Endometrial microvascular endothelial cells (primary cell): ENCODE results near the gene KREMEN2. TPM values are rescaled to one million over a fixed set of nuclear protein-coding genes. Genes with fewer than 3 reads are reported as not detected.
"Not testable (repeated sequence)": the region's sequence is repeated elsewhere in the genome, so short reads cannot be mapped to it uniquely, and the experiment has no call there.

ENCODE experiments used
- in situ Hi-C: cut with HindIII; loops from 2 replicates; pipeline ENCODE4 v1.10.0; 2017; ENCODE audit warnings: low sequenced_read_pairs, low pct_unique_long_range_greater_than_20kb; ENCODE audit errors: inconsistent ontology term
- total RNA-seq: library from RNA; depleted of rRNA; stranded (reverse); fragments of >200 nt; gene quantifications from one replicate; pipeline ENCODE4 v1.2.3, GENCODE V29; 2015; ENCODE audit errors: inconsistent ontology term

KREMEN2 gene, protein sequence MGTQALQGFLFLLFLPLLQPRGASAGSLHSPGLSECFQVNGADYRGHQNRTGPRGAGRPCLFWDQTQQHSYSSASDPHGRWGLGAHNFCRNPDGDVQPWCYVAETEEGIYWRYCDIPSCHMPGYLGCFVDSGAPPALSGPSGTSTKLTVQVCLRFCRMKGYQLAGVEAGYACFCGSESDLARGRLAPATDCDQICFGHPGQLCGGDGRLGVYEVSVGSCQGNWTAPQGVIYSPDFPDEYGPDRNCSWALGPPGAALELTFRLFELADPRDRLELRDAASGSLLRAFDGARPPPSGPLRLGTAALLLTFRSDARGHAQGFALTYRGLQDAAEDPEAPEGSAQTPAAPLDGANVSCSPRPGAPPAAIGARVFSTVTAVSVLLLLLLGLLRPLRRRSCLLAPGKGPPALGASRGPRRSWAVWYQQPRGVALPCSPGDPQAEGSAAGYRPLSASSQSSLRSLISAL
- not detected for total RNA-seq

DNA sequence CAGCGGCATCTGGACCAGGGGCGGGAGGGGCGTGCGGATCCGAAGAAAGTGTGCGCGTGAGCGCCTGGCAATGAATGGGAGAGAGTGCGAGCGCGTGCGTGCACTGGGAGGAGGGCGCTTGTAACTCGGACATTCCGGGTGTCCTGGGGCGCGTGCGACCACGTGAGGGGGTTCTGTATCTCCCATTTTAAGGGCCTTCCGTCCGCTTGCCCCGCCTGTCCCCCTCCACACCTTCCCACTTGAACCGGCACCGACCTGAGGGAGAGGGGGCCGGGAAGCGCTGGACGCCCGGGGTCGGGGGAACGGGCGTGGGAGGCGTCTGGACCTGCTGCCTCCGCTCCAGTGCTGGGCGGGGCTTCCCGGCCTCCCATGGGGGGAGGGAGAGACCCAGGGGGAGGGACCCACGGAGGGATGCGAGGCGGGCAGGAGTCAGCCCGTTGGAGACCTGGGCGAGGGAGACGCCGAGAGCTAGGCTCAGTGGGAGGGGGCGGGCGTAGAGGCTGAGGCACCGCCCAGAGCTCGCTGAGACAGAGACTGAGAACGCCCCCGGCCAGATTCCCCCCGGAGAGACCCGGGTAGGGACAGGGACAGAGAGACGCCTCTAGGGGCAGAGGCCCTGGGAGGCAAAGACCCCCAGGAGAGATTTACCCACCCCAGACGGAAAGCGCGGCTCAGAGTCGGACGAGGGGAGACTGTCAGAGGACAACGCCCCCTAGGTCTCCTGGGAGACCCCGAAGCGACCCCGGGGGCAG is at the start of gene KREMEN2:
KREMEN2 (plus strand) TSS at position 553 of the 752 bp plus-strand sequence. CDS start 246 bp downstream, outside the sequence.
- in situ Hi-C loops = no loop called here

DNA sequence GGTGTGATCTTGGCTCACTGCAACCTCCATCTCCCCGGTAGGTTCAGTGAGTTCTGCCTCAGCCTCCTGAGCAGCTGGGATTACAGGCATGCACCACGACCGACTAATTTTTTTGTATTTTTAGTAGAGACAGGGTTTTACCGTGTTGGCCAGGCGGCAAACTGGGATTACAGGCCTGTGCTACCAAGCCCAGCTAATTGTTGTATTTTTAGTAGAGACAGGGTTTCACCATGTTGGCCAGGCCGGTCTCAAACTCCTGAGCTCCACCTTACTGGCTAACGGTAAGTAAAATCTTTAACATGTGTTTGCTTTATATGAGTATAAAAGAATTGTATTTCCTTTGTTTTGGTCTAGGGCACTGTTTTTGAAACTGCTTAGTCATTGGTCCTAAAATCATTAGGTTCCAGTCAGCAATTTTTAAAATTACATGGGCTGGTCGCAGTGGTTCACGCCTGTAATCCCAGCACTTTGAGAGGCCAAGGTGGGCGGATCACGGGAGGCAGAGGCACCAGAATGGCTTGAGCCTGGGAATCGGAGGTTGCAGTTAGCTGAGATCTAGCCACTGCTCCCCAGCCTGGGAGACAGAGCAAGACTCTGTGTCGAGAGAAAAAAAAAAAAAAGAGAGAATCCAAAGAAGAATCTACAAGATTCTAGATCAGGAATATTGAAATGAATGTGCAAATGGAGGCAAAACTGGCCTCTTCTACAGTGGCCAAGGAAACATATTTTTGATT is 48.7 kb upstream of the KREMEN2 start:
- in situ Hi-C loops = no loop called here

DNA sequence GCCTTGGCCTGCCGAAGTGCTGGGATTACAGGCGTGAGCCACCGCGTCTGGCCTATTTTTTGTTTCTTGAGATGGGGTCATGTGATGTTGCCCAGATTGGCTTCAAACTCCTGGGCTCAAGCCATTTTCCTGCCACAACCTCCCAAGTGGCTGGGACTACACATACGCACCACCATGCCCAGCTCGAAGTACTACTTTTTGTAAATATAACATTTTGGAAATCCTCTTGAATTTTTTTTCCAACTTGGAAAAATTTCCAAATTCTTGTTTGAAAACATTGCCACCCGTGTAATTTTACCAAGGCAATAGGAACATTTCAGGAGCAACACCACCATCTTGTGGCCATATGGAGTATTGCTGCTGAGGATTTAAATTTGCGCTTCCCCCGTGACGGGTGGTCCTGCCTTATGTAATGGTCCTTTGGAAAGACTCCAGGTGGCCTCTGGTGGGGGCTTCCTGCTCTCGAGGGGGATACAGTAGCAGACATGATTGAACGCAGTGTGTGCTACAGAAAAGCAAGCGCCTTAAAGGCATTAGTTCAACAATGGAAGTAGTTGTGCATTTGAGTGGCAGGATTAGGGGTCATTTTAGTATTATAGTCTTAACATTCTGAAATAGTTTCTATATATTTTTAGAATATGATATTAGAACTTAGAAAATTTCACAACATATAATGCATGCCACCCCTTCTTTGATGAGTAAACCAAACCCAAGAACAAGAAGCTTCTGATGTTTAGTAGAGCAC is 44.4 kb upstream of the KREMEN2 start:
- in situ Hi-C loops = no loop called here

DNA sequence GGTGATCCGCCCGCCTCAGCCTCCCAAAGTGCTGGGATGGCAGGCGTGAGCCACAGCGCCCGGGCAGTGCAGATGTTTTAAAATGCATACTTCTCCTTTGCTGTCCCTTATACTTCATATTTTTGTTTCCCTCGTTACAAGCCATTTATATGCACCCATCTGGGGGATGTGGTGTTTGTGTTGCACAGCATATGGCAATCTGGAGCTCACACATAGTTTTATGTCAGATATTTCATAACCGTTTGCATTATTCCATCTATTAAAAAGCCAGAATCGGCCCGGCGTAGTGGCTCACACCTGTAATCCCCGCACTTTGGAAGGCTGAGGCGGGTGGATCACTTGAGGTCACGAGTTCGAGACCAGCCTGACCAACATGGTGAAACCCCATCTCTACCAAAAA is 40.6 kb upstream of the KREMEN2 start:
- in situ Hi-C loops = no loop called here

DNA sequence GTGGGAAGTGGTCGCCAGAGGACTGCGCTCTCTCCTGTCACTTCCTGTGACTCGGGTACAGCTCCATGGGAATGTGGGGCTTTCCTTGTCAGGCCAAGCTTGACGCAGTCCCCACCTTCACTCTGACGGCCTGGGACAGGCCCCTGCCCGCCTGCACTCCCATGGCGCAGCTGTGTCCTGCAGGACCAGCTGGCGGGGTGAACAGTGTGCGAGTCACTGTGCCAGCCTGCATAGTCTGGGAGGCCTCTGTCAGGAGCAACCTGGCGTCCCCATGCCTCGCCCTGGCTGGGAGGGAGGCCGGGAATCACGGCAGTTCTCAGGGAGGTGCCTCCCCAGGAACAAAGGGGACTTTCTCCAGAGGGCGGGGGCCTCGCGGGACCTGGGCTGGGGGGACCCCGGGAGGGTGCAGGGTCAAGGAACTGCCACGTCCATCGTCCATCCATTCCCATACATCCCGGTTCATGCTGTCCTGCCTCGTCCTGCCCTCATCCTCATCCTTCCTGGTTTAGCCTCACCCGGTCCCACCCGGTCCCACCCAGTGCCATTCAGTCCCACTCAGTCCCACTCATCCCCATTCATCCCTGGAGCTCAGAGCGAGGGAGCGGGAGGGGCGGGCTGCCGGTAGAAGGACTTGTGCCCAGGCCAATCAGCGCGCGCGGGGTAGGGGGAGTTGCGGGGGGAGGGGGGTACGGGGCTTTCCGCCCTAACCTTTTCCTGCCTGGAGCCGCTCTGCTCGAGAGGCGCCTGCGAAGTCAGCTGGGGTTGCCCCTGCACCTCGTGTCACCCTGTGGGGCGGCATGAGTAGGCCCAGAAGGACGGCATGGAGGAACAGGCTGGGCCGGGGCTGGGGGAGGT is 38.9 kb upstream of the KREMEN2 start:
- in situ Hi-C loops = no loop called here

DNA sequence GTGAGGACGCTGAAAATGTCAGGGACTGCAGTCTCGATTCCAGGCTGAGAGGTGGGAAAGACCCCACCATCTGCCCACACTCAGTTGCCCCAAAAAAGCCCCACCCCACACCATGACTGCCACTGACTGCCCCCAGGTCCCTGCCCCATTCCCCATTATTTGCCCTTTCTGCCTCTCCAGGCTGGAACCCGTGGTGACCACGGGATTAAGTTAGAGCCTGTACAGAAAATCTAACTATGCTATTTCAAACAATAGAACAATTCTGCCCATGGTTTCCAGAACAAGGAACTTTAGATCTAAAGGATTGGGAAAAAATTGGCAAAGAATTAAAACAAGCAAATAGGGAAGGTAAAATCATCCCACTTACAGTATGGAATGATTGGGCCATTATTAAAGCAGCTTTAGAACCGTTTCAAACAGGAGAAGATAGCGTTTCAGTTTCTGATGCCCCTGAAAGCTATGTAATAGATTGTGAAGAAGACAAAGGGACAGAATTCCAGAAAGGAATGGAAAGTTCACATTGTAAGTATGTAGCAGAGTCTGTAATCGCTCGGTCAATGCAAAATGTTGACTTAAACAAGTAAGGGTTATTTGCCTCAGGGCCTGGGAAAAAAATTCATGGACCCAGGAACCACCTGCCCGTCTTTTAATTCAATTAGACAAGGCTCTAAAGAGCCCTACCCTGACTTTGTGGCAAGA is 38.0 kb upstream of the KREMEN2 start:
- in situ Hi-C loops = no loop called here

DNA sequence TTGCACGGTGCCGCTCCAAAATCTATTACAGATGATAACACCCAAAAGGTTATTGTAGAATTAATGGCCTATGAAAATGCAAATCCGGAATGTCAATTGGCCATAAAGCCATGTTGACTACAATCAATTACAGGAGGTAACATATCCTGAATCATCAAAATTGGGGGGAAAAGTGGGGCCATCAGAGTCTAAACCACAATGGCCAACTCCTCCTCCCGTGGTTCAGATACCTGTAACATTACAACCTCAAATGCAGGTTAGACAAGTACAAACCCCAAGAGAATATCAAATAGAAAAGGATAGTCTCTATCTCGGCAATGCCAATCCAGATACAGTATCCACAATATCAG is 37.5 kb upstream of the KREMEN2 start:
- in situ Hi-C loops = no loop called here

DNA sequence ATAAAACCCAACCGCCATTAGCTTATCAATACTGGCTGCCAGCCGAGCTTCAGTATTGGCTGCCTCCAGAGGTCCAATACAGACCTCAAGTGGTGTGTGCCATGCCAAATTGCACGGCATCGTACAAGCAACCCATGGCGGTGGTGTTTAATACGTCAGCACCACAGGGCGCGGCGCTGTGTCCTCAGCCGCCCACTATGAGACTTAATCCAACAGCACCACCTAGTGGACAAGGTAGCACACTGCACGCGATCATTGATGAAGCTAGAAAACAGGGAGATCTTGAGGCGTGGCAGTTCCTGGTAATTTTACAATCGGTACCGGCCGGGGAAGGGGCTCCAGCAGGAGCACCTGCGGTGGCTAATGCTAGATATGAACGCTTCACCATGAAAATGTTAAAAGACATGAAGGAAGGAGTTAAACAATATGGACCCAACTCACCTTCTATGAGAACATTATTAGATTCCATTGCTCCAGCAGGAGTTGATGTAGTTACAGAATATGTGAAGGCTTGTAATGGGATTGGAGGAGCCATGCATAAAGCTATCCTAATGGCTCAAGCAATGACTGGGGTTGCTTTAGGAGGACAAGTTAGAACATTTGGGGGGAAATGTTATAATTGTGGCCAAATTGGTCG is 36.9 kb upstream of the KREMEN2 start:
- in situ Hi-C loops = no loop called here

DNA sequence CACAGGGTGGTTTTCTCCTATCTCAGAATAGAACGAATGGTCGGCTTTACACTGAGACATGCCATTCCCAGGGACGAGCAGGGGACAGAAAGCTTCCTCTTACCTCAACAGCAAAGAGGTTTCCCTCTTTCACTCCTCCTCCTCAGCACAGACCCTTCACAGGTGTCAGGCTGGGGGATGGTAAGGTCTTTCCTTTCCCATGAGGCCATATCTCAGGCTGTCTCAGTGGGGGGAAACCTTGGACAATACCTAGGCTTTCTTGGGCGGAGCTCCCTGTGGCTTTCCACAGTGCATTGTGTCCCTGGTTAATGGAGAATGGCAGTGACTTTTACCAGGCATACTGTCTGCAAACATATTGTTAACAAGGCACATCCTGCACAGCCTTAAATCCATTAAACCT is 35.9 kb upstream of the KREMEN2 start:
- in situ Hi-C loops = not testable (repeated sequence)

DNA sequence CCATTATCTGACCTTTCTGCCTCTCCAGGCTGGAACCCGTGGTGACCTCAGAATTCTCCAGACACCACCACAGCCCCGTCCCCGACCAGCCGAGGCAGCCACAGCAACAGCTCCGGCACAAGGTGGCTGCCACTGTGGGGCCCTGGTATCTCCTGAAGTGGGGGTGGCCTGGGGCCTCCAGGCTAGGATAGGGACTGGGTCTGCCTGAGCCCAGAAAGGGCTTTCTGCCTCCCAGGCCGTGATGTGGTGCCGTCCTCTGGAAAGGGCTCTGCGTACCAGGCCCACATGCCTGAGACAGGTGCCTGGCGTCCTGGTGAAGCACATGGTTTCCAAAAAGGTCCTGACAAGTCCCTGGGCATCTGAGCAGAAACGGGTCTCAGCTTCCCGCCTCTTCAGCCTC is 35.3 kb upstream of the KREMEN2 start:
- in situ Hi-C loops = no loop called here

DNA sequence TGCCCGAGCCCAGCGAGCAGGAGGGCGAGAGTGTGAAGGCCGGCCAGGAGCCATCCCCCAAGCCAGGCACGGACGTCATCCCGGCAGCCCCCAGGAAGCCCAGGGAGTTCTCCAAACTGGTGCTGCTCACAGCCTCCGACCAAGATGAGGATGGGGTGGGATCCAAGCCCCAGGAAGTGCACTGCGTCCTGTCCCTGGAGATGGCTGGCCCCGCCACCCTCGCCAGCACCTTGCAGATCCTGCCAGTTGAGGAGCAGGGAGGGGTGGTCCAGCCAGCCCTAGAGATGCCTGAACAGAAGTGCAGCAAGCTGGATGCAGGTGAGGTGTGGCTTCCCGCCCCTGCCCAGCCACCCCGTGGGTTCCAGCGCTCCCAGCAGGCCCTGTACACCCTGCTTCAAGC is 34.4 kb upstream of the KREMEN2 start:
- in situ Hi-C loops = no loop called here

DNA sequence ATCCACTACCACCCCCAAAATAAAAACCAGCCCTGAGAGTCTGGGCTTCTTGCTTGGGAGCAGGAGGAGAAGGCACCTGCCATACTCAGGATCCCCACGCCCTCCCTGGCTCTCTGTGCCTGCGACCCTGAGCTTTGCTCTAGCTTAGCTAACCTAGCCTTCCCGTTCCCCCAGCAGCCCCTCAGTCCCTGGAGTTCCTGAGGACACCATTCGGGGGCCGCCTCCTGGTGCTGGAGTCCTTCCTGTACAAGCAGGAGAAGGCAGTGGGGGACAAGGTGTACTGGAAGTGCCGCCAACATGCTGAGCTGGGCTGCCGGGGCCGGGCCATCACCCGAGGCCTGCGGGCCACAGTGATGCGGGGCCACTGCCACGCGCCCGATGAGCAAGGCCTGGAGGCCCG is 33.8 kb upstream of the KREMEN2 start:
- in situ Hi-C loops = no loop called here

DNA sequence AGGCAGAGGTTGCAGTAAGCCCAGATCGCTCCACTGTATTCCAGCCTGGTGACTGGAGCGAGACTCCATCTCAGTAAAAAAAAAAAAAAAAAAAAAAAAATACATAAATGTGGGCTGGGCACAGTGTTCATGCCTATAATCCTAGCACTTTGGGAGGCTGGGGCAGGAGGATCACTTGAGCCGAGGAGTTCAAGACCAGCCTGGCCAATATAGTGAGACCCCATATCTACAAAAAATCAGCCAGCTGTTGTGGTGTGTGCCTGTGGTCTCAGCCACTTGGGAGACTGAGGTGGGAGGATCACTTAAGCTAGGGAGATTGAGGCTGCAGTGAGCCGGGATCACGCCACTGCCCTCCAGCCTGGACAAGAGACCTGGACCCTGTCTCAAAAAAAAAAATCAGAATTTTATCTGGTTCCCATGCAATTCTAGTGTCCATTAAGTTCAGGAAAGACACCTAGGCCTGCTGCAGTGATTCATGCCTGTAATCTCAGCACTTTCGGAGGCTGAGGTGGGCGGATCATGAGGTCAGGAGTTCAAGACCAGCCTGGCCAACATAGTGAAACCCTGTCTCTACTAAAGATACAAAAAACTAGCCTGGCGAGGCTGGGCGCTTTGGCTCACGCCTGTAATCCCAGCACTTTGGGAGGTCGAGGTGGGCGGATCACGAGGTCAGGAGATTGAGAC is 32.7 kb upstream of the KREMEN2 start:
- in situ Hi-C loops = not testable (repeated sequence)

DNA sequence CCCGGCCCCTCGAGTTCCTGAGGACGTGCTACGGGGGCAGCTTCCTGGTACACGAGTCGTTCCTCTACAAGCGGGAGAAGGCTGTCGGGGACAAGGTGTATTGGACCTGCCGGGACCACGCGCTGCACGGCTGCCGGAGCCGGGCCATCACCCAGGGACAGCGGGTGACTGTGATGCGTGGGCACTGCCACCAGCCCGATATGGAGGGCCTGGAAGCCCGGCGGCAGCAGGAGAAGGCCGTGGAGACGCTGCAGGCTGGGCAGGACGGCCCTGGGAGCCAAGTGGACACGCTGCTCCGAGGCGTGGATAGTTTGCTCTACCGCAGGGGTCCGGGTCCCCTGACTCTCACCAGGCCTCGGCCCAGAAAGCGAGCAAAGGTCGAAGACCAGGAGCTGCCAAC is 30.9 kb upstream of the KREMEN2 start:
- in situ Hi-C loops = no loop called here

DNA sequence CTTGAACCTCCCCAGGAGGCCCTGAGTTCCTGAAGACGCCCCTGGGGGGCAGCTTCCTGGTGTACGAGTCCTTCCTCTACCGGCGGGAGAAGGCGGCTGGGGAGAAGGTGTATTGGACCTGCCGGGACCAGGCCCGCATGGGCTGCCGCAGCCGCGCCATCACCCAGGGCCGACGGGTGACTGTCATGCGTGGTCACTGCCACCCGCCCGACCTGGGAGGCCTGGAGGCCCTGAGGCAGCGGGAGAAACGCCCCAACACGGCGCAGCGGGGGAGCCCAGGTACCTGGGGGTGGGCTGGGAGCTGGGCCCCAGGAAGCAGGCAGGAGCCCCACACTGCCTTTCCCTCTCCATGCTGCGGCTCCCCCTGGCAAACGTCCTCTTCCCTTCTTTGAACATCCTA is 30.4 kb upstream of the KREMEN2 start:
- in situ Hi-C loops = no loop called here

DNA sequence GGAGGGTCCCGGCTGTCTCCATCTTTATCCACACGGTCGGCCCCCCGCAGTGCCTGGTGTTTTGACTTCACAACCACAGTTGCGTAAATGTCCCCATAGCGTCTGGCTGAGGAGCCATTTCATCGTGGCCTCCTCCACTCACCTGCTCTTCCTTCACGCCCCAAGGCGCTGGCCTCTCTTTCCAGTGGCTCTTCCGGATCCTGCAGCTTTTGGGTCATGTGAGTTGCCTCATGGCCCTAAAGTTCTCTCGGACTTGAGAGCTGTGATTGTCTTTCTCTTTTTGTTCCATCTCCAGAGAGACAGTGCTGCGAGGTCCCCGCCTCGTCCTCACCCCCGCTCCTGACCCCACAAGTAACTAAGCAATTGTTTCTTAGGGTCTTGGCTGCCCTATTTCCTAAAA is 29.6 kb upstream of the KREMEN2 start:
- in situ Hi-C loops = no loop called here
